HepG2 (cell line): ENCODE results near the gene DNAJC5. TPM values are rescaled to one million over a fixed set of nuclear protein-coding genes. Genes with fewer than 3 reads are reported as not detected.

Experiments used
- ATAC-seq: fragments of 200-7000 bp; cut with Tn5 transposase; 3 replicates; pipeline ENCODE4 v1.9.1; 2020; ENCODE audit warnings: mild to moderate bottlenecking, moderate library complexity
- BruUV-seq: library from RNA; stranded (reverse); fragments of 400-500 nt; replicated peaks from 2 replicates; lab custom pipeline; 2021; lab: Mats Ljungman, UMichigan
- CTCF ChIA-PET: fragments of 300-600 bp; formaldehyde crosslinking; extraction: SDS; loops from one replicate; lab custom pipeline; 2021; ENCODE audit warnings: low total read pairs, inconsistent platforms, low intra/inter-chr PET ratio; lab: Yijun Ruan, JAX
- POLR2A ChIA-PET: fragments of 350-600 bp; sonication (Branson Sonifier 250); formaldehyde crosslinking; loops from one replicate; lab custom pipeline; 2020; ENCODE audit warnings: antibody characterized with exemption, inconsistent platforms; lab: Yijun Ruan, JAX
- DNase-seq: peaks from one replicate; pipeline ENCODE4 v3.0.0-alpha.2; 2015; ENCODE audit warnings: low spot score
- FAIRE-seq: peaks from 3 replicates; lab custom pipeline; 2011; peaks lifted over from hg19 to GRCh38; lab: Jason Lieb, UNC
- H2AFZ ChIP-seq: one replicate; pipeline ENCODE4 v1.6.1; 2011; ENCODE audit warnings: low read length, inconsistent platforms
- H3K27ac ChIP-seq: fragments of 300-600 bp; 3 replicates; pipeline ENCODE4 v1.8.0; 2011; ENCODE audit warnings: mixed run types, mild to moderate bottlenecking, mixed read lengths, low read length, inconsistent platforms; ENCODE audit not compliant: insufficient read depth; ENCODE audit errors: extremely low read length
- H3K27me3 ChIP-seq, 2 experiments: fragments of 200-600 bp in 1 of 2; 2 replicates in 1 of 2; 3 replicates in 1 of 2; pipeline versions ENCODE4 v1.6.0 to v1.8.0; 2011; ENCODE audit warnings: low read length in 2 of 2, mild to moderate bottlenecking in 2 of 2, moderate library complexity in 2 of 2, inconsistent platforms in 1 of 2; ENCODE audit not compliant: insufficient read depth in 2 of 2, control insufficient read depth in 1 of 2
- H3K36me3 ChIP-seq, 2 experiments: fragments of 200-600 bp in 1 of 2; replicated peaks in 1 of 2; 2 replicates in 1 of 2; 3 replicates in 1 of 2; pipeline versions ENCODE4 v1.5.1 to v1.8.0; 2011; ENCODE audit warnings: low read length in 2 of 2, inconsistent platforms in 1 of 2; ENCODE audit not compliant: insufficient read depth in 2 of 2, control insufficient read depth in 1 of 2
- H3K4me1 ChIP-seq: 2 replicates; pipeline ENCODE4 v1.5.1; 2012; ENCODE audit warnings: low read length, inconsistent platforms; ENCODE audit not compliant: insufficient read depth
- H3K4me2 ChIP-seq: 2 replicates; pipeline ENCODE4 v1.6.0; 2011; ENCODE audit warnings: low read depth, low read length, inconsistent platforms
- H3K4me3 ChIP-seq, 3 experiments: fragments of 200-600 bp in 1 of 3; sonication (generic), shearing (Covaris generic) in 1 of 3; replicated peaks in 1 of 3; 2 replicates each; pipeline ENCODE4 v1.5.1; 2011 to 2016; ENCODE audit warnings: low read length in 3 of 3, inconsistent platforms in 2 of 3, low read depth in 2 of 3, mild to moderate bottlenecking in 2 of 3, control low read depth in 1 of 3, mixed read lengths in 1 of 3; ENCODE audit not compliant: insufficient read depth in 1 of 3
- H3K79me2 ChIP-seq: one replicate; pipeline ENCODE4 v1.6.1; 2011; ENCODE audit warnings: low read length, inconsistent platforms; ENCODE audit not compliant: insufficient read depth
- H3K9ac ChIP-seq: 2 replicates; pipeline ENCODE4 v1.6.0; 2011; ENCODE audit warnings: mild to moderate bottlenecking, low read depth, low read length, inconsistent platforms; ENCODE audit not compliant: insufficient read depth
- H3K9me3 ChIP-seq: 2 replicates; pipeline ENCODE4 v1.5.1; 2012; ENCODE audit warnings: mild to moderate bottlenecking, low read length
- H4K20me1 ChIP-seq: 2 replicates; pipeline ENCODE4 v1.6.0; 2011; ENCODE audit warnings: inconsistent platforms, mild to moderate bottlenecking, low read length, moderate library complexity; ENCODE audit not compliant: insufficient read depth
- DDIT3 ChIP-seq: sonication (generic); formaldehyde crosslinking; IDR thresholded peaks from 2 replicates; pipeline ENCODE4 v1.4.0; 2020; ENCODE audit warnings: mild to moderate bottlenecking, missing genetic modification reagents
- HMGXB4 ChIP-seq, 2 experiments: sonication (generic) in 1 of 2; formaldehyde crosslinking in 1 of 2; IDR thresholded peaks; 2 replicates each; pipeline versions ENCODE4 v1.4.0 to v1.6.1; 2018 to 2020; ENCODE audit warnings: missing genetic modification reagents in 2 of 2, borderline replicate concordance in 1 of 2, low read depth in 1 of 2, mild to moderate bottlenecking in 1 of 2, missing biosample characterization in 1 of 2
- HNF4A ChIP-seq: sonication (generic); formaldehyde crosslinking; IDR thresholded peaks from 2 replicates; pipeline ENCODE4 v1.4.0; 2020; ENCODE audit warnings: missing genetic modification reagents
- KAT2B ChIP-seq: fragments of 150-350 bp; IDR thresholded peaks from 2 replicates; pipeline ENCODE4 v1.6.1; 2014; ENCODE audit warnings: low read depth, low read length, borderline replicate concordance
- MAFG ChIP-seq: sonication (generic); formaldehyde crosslinking; IDR thresholded peaks from 2 replicates; pipeline ENCODE4 v1.5.1; 2020; ENCODE audit warnings: mild to moderate bottlenecking, missing genetic modification reagents
- MTA1 ChIP-seq: sonication (generic); formaldehyde crosslinking; IDR thresholded peaks from 2 replicates; pipeline ENCODE4 v1.4.0; 2020; ENCODE audit warnings: missing genetic modification reagents, mild to moderate bottlenecking, borderline replicate concordance
- MTA3 ChIP-seq: sonication (generic); formaldehyde crosslinking; IDR thresholded peaks from 2 replicates; pipeline ENCODE4 v1.4.0; 2020; ENCODE audit warnings: missing genetic modification reagents
- NONO ChIP-seq, 2 experiments: fragments of 450-650 bp in 1 of 2; sonication (generic) in 1 of 2; formaldehyde crosslinking in 1 of 2; IDR thresholded peaks in 1 of 2; conservative IDR thresholded peaks in 1 of 2; 2 replicates each; pipeline versions ENCODE4 v1.6.1 to v1.8.0; 2017 to 2022; ENCODE audit warnings: mild to moderate bottlenecking in 1 of 2, missing genetic modification reagents in 1 of 2, moderate library complexity in 1 of 2
- RNF219 ChIP-seq: sonication (generic); formaldehyde crosslinking; IDR thresholded peaks from 2 replicates; pipeline ENCODE4 v1.5.0; 2020; ENCODE audit warnings: mild to moderate bottlenecking, missing genetic modification reagents
- TBX3 ChIP-seq: fragments of 450-650 bp; IDR thresholded peaks from 2 replicates; pipeline ENCODE4 v1.6.1; 2017; ENCODE audit warnings: antibody characterized with exemption, mild to moderate bottlenecking, inconsistent platforms, borderline replicate concordance
- ZBTB7B ChIP-seq: sonication (generic); formaldehyde crosslinking; IDR thresholded peaks from 2 replicates; pipeline ENCODE4 v1.4.0; 2020; ENCODE audit warnings: missing genetic modification reagents
- ZNF326 ChIP-seq: sonication (generic); formaldehyde crosslinking; IDR thresholded peaks from 2 replicates; pipeline ENCODE4 v1.4.0; 2020; ENCODE audit warnings: missing genetic modification reagents, borderline replicate concordance
- ZNF446 ChIP-seq: sonication (generic); formaldehyde crosslinking; IDR thresholded peaks from 2 replicates; pipeline ENCODE4 v1.5.0; 2020; ENCODE audit warnings: mild to moderate bottlenecking, missing genetic modification reagents
- ZSCAN20 ChIP-seq: sonication (generic); formaldehyde crosslinking; IDR thresholded peaks from 2 replicates; pipeline ENCODE4 v1.4.0; 2020; ENCODE audit warnings: missing genetic modification reagents, mild to moderate bottlenecking, borderline replicate concordance
- WGBS: methylation state at CpG from one replicate; pipeline ENCODE4 v1.1.6; 2017; ENCODE audit warnings: low lambda C conversion rate; 5-methylcytosine and 5-hydroxymethylcytosine counted together
- in situ Hi-C: cut with HindIII; loops from 2 replicates; pipeline ENCODE4 v1.10.0; 2017; ENCODE audit warnings: low pct_unique_long_range_greater_than_20kb; ENCODE audit not compliant: extremely low pct_ligation_motif_present
- intact Hi-C: fragments of 100-400 bp; cut with micrococcal nuclease; formaldehyde crosslinking; loops from one replicate; pipeline ENCODE4 v1.10.0; 2022; ENCODE audit not compliant: unreplicated experiment
- polyA plus RNA-seq, 8 experiments: library from polyadenylated mRNA; depleted of rRNA in 3 of 8; stranded (reverse) in 7 of 8; unstranded in 1 of 8; fragments of >200 nt; fragmentation: Illumina TruSeq in 4 of 8; extraction: Trizol in 4 of 8; gene quantifications; 2 replicates each; pipeline versions ENCODE4 v1.2.1 to v1.2.3, GENCODE V29; 2011 to 2016; ENCODE audit warnings: low read depth in 4 of 8, missing spikeins in 1 of 8, mixed read lengths in 1 of 8; ENCODE audit not compliant: insufficient read depth in 1 of 8
- total RNA-seq, 5 experiments: library from RNA; depleted of rRNA; stranded (reverse); fragments of >200 nt; fragmentation: Illumina TruSeq; extraction: Trizol; gene quantifications; 2 replicates each; pipeline ENCODE4 v1.2.3, GENCODE V29; 2016; ENCODE audit warnings: low read depth in 1 of 5
- TF ChIP-seq, protein P1 (sequence below): sonication (generic); formaldehyde crosslinking; IDR thresholded peaks from 2 replicates; pipeline ENCODE4 v1.4.0; 2020; ENCODE audit warnings: missing genetic modification reagents, low read depth, mild to moderate bottlenecking, borderline replicate concordance

The DNAJC5 gene
- total and polyA plus RNA-seq, 2 of the 13 experiments (the other 11 are each of a cell fraction or from before 2014, with no cell fraction given) = 42.8 to 64.5 TPM

DNA sequence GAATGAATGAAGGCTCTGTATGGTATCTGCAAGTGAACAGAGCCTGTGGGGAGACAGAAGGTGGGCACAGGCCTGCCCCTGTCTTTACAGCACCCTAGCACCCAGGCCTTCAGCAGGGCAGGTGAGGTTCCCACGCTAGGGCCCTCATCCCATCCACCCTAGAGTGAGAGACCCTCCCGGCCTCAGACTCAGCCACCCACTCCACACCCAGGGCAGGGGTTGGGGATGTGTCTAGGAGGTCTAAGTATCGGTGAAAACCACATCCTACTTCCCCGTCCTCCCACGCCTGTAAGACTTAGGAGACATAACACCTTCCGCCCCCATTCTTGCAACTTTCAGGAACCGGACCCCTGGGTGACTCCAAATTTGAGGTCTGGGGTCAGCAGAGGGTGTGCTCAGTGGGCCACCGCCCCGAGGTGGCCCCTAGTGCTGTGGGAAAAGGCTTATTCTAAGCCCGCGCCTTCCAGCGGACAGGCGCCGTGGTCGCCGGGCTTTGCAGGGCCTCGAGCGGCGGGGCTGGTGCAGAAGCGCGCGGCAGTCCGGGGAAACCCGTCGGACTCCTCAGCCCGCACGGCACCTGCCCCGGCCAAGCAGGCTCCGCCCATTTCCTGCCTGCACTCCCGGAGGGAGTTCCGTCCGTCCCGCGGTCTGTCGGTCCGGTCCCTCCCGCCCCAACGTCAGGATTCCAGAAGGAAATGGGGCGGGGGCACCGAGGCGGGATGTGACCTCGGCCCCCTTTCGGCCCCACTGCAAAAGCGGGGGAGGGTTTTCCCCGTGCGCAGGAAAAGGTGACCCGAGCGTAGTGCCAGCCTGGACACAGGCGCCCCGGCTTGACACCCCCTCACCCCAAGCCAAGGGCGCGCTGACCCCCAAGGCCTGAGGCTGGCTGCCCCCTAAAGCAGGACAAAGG lies 83.6 kb downstream of the DNAJC5 start:
- peak; percentile 79 for DNase-seq
- Histone ChIP-seq H3K79me2 (peaks cover 22% of the 10 kb centered on the region), H3K9me3 (no peaks in the 10 kb centered on the region), H4K20me1 (peaks cover 3% of the 10 kb centered on the region; the same call in 1 of the 2 replicates), H3K4me2 (peak overlapping the region; percentile 99), H3K36me3 (peaks cover 5 to 12% of the 10 kb centered on the region in 2 experiments; a peak in 4 of 5 replicates), H3K9ac (peak overlapping the region; percentile 71), H3K4me1 (peaks cover 43% of the 10 kb centered on the region), H2AFZ (no peak overlapping the region), H3K27ac (peak overlapping the region; percentile 62), H3K27me3 (no peaks in the 10 kb centered on the region; a peak in 1 of 5 replicates), H3K4me3 (peak overlapping the region; percentile 82 to 99 (median 95))
- POLR2A ChIA-PET = interaction anchor here (0.8 to 4.7 kb wide), 23 partner anchors 10 to 441 kb away, joined by 3 to 75 read pairs (median 11); partner anchors contain the start of genes ARFRP1, C20orf204, GMEB2 and LIME1
- intact Hi-C loops (no loop called here), in situ Hi-C loops (loop anchor here (5.0 kb wide), 1 partner anchor 79 kb away; no protein-coding TSS in a partner anchor)
- WGBS = 7% methylated on average over 41 of the region's 52 CpGs
- ATAC-seq = peak; percentile 49
- no TSS peak for BruUV-seq
- CTCF ChIA-PET = interaction anchor here (1.3 to 3.2 kb wide), 2 partner anchors 69 to 79 kb away, joined by 5 to 33 read pairs; no protein-coding TSS in a partner anchor
- peak; percentile 72 for FAIRE-seq
- peak; percentile 67; the same call in 1 of the 2 replicates for TF ChIP-seq MTA1 (CRISPR knock-in tag)
- TF ChIP-seq ZNF326 (CRISPR knock-in tag) = peak; percentile 73; the same call in 1 of the 2 replicates
- no peak for TF ChIP-seq TBX3
- no peak for TF ChIP-seq KAT2B
- TF ChIP-seq ZSCAN20 = peak; percentile 92; the same call in 1 of the 2 replicates
- 0 out of 2 replicates have a peak, but pooled peaks have one; percentile 58 for TF ChIP-seq DDIT3 (CRISPR knock-in tag)
- TF ChIP-seq HMGXB4 (CRISPR knock-in tag; IDR thresholded peaks at IDR 0.05; ENCODE audit: borderline replicate concordance in 1 of 2, low read depth in 1 of 2) = peak; percentile 82 to 84; a peak in 2 of 4 replicates
- TF ChIP-seq MTA3 (CRISPR knock-in tag) = no peak
- TF ChIP-seq ZNF446 = no peak; the same call in 1 of the 2 replicates
- TF ChIP-seq, protein P1, sequence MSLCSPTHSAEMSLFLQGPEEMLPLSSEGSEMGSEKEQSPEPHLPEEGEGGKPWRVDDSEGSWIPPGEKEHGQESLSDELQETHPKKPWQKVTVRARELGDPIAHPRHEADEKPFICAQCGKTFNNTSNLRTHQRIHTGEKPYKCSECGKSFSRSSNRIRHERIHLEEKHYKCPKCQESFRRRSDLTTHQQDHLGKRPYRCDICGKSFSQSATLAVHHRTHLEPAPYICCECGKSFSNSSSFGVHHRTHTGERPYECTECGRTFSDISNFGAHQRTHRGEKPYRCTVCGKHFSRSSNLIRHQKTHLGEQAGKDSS (CRISPR knock-in tag) = peak; percentile 78
- peak; percentile 30 for TF ChIP-seq HNF4A (CRISPR knock-in tag)
- TF ChIP-seq NONO (IDR thresholded peaks at IDR 0.05) = no peak
- TF ChIP-seq NONO (CRISPR knock-in tag; conservative IDR thresholded peaks at IDR 0.05) = peak; percentile 76
- no peak; the same call in 1 of the 2 replicates for TF ChIP-seq RNF219 (CRISPR knock-in tag)
- peak; percentile 96 for TF ChIP-seq ZBTB7B (CRISPR knock-in tag)
- TF ChIP-seq MAFG (CRISPR knock-in tag) = no peak
